Activated T-cell treated with anti-CD3 and anti-CD28 coated beads, Interleukin-2, amount 50 U/mL, for 1 hour (primary cell): ENCODE measurements around the gene PDGFD.

Experiments used
- DNase-seq: peaks from one replicate; pipeline ENCODE4 v3.0.0-alpha.2; 2020

The PDGFD gene

GRCh38 chr11:104142698-104143097, 21.2 kb downstream of the PDGFD start:
- no peak for DNase-seq

DNA sequence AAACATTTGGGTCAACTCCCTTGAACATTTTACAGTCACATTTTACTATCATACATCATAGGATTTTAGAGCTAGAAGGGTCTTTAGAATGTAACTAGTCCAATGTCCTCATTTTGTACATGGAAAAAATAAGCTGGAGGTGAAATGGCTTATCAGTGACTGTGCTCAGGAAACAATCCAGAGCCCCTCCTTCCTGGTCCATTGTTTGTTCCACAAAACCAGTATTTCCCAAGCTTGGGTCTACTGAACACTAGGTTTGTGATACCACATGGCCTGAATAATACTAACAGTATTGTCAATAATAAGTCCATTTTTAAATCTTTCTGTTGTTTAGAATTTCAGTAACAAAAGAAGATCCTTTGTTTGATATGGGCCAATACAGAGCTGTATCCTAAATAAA, 27.1 kb downstream of the PDGFD start:
- no peak for DNase-seq

GRCh38 chr11:104134745-104135144, 29.2 kb downstream of the PDGFD start:
- no peak for DNase-seq

- DNase-seq, result no peak
Measured at GRCh38 chr11:104130161-104130560, 33.8 kb downstream of the PDGFD start.

GRCh38 chr11:104129145-104129544, 34.8 kb downstream of the PDGFD start:
- no peak for DNase-seq

GRCh38 chr11:104127828-104128227, 36.1 kb downstream of the PDGFD start:
- DNase-seq, result no peak

DNA sequence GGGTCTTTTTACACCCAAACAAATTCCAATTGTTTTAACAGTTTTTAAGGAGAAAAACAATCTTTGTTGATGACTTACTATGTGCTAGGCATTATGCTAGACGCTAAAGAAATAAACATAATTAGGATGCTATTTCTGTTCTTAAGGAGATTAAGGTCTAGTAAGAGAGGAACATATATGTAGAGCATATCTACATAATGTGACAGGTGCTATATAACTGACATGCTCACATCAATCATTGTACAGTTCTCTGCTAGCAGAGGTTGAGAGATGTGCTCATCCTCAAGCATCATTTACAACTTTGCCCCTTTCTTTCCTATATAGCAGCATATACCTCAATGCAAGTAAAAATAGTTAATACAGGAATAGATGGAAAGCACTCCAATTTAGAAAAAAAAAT, 37.5 kb downstream of the PDGFD start:
- no peak for DNase-seq

- no peak for DNase-seq
Measured at GRCh38 chr11:104124979-104125378, 39.0 kb downstream of the PDGFD start.

- no peak for DNase-seq
Measured at GRCh38 chr11:104122836-104123235, 41.1 kb downstream of the PDGFD start.

GRCh38 chr11:104122011-104122635, 41.8 kb downstream of the PDGFD start:
- no peak for DNase-seq

DNA sequence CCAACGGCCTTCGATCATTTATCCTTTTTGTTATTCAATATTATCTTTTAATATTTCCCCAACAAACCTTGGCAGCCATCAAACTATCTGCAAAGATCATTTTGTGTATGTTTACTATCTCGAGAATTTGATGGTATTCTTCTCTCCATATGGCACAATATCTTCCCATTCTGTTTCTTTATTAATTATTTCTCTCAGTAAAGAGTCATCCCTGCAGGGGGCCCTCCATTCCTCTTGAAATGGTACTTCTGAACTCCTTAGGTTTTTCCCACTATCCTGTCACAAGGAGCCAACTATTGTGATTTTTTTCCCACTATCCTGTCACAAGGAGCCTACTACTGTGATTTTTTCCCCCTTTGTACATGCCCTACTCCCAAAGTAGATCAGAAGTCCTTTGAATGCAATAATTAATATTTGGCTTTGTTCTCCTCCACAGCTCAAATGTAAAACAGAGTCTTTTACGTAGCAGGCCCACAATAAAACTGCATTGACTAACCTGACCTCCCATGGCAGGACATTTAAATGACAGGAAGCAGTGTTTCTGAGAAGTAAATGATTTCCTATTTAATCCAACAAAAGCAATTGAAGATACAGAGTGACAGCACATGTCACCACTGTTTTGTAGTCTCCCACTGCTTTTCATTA, 43.3 kb downstream of the PDGFD start:
- DNase-seq, result no peak

GRCh38 chr11:104118105-104118744, 45.7 kb downstream of the PDGFD start:
- DNase-seq, result no peak

GRCh38 chr11:104113541-104113940, 50.4 kb downstream of the PDGFD start:
- DNase-seq, result no peak

DNA sequence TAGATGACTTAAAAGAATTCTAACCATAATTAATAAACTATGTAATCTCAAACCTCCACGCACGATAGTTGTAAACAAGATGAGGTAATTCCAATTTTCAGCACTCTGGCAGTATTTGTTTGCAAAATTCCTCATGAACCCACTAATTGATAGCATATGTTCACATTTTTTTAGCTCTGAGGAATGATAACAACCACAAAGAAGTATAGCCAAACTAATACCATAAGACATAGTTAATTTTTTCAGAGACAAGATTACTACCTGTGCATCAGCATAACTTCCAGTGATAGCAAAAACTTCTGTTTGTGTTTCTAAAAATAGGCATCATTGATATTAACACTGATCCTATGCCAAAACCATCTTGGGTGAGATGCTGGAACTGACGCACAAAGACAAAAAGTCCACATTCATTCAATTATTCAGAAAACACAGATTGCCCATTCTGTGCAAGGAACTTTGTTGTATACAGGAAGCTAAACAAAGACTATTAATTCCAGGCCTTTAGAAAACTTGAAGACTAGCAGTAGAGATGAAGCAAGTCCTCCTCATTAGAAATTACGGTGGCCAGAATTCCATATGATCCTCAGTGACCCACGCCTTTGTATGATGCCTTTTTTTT, 57.7 kb downstream of the PDGFD start:
- no peak for DNase-seq

DNA sequence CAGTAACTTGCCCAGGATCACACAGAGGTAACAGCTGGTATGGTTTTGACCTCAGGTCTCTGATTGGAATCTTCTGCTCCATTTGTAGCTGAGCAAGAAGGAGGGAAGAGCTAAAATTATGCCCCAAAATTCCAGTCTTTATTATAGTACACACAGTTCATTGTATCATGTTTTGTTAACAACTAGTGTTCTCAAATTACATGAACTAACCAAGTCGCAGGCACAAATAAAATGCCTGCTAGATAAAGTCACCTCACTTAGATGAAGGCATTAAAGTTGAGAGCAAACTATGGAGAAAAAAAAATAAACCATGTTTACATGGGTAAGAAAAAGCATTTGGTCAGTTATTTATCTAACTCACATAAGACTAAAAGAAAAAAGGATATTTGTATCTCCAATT, 58.8 kb downstream of the PDGFD start:
- DNase-seq, result no peak

DNA sequence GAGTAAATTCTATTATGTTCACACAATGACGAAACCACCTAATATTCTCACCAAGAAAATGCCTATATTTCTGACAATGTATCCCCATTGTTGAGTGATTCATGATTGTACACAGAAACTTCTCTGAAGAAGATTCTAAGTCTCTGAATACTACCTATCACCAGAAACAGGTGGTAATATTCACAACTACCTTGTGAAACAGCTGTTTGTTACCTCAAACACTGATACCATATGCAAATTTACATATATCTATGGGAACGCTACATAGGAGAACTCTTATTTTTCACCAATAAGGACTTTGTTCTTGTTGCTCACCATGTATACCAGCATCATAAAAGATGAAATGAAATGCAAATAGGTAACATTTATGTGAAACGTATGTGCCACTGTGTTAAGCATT, 59.3 kb downstream of the PDGFD start:
- DNase-seq, result no peak

DNA sequence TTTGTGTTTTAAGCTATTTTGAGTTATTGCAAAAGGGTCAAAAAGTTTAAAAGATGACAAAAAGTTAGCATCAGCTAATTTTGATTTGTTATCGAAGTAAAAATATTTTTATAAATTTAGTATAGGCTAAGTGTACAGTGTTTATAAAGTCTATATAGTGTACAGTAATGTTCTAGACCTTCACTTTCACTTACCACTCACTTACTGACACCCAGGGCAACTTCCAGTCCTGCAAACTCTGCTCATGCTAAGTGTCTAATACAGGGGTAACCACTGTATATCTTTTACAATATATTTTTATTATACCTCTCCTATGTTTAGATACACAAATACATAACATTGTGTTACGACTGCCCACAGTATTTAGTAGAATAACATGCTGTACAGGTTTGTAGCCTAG, 59.7 kb downstream of the PDGFD start:
- no peak for DNase-seq

DNA sequence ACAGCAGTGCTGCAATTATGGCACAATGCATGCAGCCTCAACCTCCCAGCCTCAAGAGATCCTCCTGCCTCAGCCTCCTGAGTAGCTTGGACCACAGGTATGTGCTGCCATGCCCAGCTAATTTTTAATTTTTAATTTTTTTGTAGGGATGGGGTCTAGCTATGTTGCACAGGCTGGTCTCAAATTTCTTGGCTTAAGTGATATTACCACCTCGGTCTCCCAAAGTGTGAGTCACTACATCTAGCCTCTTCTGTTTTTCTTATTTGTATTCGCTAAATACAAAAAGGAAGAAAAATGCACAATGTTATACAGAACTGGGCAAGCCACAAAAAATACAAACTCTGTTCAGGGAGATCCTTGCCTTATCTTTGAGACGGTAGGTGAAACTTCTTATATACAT, 65.4 kb downstream of the PDGFD start:
- no peak for DNase-seq

DNA sequence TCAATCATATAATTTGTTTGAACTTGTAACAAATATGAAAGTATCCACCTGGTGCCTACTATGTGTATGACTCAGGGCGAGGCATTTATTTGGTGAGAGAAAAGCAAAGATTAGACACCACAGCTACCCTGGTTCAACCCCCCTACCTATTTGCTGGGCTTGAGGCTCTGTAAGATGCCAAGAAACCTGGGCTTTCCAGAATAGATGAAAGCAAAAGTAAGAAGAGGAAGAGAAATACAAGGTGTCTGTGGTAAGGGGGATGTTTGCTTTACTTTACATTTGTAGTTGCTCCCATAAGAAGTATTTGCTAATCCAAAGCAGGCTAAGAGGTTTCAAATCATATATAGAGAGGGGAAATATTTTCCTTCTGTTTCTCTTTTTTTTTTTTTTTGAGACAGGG, 65.8 kb downstream of the PDGFD start:
- no peak for DNase-seq

DNA sequence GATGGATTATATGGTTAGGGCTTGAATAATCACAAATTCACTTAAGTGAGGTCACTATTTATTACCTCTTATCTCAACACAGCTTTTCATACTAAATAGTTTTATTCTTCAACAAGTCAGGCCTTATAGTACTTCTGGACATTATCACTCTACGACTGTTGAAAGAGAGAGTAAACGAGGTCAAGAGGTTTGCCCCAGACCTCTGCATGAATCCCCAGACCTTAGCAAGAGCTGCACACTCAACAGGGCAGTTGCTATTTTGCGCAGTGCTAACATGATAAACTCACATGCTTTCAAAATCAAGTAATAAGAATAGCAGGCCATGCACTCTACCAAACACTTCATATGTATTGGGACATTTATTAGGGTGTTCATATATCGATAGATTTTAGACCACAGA, 67.0 kb downstream of the PDGFD start:
- DNase-seq, result no peak

DNA sequence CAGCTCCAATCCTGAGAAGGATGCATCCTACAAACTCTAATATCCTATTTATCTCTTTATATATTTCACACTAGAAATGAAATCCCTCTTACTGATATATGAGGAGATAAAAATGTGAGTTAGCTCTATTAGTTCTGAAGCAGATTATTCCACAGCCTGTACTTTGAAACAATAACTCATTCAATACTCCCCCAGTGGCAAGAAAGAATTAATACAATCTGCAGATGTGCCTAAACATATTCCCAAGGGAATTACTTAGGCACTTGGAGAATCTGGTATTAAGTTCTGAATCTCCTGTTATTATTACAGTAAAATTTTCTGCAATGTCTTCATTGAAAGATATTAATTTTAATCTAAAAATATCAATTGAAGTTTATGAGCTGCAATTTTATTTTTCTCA, 68.2 kb downstream of the PDGFD start:
- no peak for DNase-seq

DNA sequence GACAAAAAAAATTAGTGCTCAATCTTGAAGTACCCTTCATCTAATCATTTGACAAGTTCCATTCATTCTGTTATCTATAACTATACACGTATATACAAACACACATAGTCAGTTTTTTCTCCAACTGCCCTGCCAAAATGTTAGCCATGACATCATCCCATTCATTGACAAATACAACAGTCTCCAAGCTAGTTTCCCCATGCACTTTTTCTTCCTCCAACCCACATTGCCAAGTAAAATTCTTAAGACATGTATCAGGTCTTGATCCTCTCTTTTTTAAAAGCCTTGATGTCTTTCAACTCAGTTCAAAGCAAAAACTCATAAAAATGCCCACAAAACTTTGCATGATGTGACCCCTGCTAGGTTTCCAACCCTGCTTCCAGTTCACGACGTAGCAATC, 69.4 kb downstream of the PDGFD start:
- DNase-seq, result no peak

- DNase-seq, result no peak
Measured at GRCh38 chr11:104093426-104094280, 70.3 kb downstream of the PDGFD start.
